SK-N-MC (cell line): Measurements from ENCODE around the gene NDUFS6.

Source experiments
- DNase-seq: peaks from one replicate; pipeline ENCODE4 v3.0.0-alpha.2; 2011; ENCODE audit warnings: low read depth, low spot score
- H3K27ac ChIP-seq: fragments of 200-600 bp; sonication (generic); 2 replicates; pipeline ENCODE4 v1.5.1; 2016; ENCODE audit warnings: mixed run types
- H3K36me3 ChIP-seq: fragments of 200-600 bp; sonication (generic); 2 replicates; pipeline ENCODE4 v1.6.1; 2017; ENCODE audit warnings: antibody characterized with exemption, low read length, mixed read lengths; ENCODE audit not compliant: insufficient read depth
- H3K4me3 ChIP-seq: fragments of 200-600 bp; sonication (generic); 2 replicates; pipeline ENCODE4 v1.5.1; 2016
- H3K9ac ChIP-seq: fragments of 200-600 bp; sonication (generic); 2 replicates; pipeline ENCODE4 v1.8.0; 2017; ENCODE audit warnings: mixed run types, mixed read lengths; ENCODE audit not compliant: insufficient read length
- H3K9me3 ChIP-seq: fragments of 200-600 bp; sonication (generic); 2 replicates; pipeline ENCODE4 v1.6.1; 2017; ENCODE audit warnings: low read depth, mild to moderate bottlenecking, antibody characterized with exemption, low read length, moderate library complexity, mixed read lengths
- EZH2 ChIP-seq: fragments of 200-600 bp; sonication (generic); IDR thresholded peaks from one replicate; pipeline ENCODE4 v1.6.1; 2017; ENCODE audit warnings: antibody characterized with exemption
- FOXP2 ChIP-seq: optimal IDR thresholded peaks from 2 replicates; pipeline ENCODE3; 2011; ENCODE audit warnings: mild to moderate bottlenecking, moderate library complexity; ENCODE audit not compliant: insufficient read depth; ENCODE audit errors: extremely low read length, control extremely low read depth
- POLR2AphosphoS5 ChIP-seq: IDR thresholded peaks from 2 replicates; pipeline ENCODE4 v1.6.1; 2012; ENCODE audit warnings: mild to moderate bottlenecking, low read depth, low read length, borderline replicate concordance

NDUFS6 gene

DNA sequence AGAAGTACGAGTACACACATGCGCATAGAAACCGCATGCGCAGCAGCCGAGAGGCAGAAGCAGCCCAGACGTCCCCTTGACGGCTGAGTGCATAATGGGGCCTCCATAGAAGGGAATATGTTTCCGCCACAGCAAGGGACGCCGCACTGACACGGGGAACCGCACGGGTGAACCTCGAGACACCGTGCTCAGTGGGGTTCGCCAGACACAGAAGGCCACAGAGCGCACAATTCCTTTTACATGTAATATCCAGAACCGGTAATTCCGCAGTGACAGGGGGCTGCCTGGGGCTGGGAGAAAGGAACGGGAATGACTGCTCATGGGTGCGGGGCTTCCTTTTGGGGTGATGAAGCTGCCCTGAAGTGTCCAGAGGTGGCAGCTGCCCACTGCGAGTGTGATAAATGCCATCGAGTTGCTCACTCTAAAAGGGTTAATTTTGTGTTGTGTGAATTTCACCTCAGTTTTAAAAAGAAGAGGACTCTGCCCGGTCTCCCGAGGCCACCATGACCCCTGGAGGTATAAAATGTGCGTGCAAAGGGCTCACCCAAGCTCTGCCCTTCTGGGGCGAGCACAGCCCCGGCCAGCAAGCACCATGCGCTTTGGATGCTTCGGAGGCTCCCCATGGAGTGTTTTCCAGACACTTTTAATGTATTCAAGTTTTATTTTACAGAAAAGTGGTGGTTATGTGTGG, 31.3 kb upstream of the NDUFS6 start:
- Histone ChIP-seq H3K36me3 (no peaks in the 10 kb centered on the region), H3K9me3 (no peaks in the 10 kb centered on the region), H3K9ac (no peak overlapping the region), H3K27ac (no peak overlapping the region), H3K4me3 (no peak overlapping the region)
- no peak for DNase-seq
- TF ChIP-seq FOXP2 (no peak), POLR2AphosphoS5 (no peak), EZH2 (no peak)

DNA sequence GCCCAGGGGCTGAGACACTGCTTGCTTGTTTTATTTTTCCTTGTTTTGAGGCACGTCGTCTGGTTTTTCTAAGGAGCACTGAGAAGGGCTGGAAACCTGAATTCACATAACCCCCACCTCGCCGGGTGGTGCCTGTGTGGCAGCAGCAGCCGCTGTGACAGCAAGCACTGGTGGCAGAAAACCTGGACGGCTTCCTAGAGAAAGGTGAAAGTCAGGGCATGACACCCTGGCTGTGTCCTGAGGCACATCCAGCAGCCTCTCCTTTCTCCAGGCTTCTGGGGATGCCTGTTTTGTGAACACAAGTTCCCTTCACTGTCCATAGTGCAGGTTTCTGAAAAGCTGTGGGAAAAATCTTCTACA, 30.8 kb upstream of the NDUFS6 start:
- Histone ChIP-seq H3K9me3 (no peaks in the 10 kb centered on the region), H3K4me3 (no peak overlapping the region), H3K36me3 (no peaks in the 10 kb centered on the region), H3K27ac (no peak overlapping the region), H3K9ac (no peak overlapping the region)
- no peak for DNase-seq
- TF ChIP-seq FOXP2 (no peak), POLR2AphosphoS5 (no peak), EZH2 (no peak)

DNA sequence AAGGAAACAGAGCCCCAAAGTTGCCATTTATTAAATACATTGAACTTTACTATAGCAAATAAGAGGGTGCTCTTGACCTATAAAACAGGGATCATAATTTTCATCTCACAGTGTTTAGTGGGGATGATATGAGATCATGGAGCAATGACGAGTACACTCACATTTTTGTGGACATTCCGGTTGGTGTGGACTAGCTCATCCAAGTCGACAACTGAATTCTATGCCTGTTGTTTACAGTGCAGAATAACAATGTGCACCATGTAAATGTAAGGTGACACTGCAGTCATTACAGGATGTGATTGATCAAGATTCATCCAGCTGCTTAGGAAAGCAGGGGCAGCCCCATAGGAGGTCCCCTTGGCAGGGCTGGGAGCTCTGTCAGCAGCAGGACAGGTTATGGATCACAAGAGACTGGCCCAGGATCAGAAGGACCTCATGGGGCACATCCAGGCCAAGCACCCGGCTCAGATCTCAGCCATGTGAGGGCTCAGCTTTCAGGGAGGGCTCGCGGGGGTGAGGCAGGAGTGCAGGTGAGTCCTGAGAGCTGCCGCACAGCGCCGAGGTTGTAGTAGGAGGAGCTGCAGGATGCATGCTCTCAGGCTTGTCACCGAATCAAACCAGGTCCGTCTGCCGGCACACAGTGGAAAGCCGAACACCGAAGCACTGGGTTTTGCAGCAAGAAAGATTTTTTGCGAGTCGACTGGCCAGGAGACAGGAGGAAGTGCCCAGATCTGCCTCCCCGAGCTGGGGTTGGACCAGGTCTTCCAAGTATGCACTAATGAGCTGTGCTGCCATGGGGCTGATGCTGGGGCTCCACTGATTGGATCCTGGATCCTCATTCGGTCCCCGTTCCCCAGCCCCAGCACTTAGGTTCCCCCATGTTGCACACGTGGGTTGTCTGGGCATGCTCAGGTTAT, 29.8 kb upstream of the NDUFS6 start:
- Histone ChIP-seq H3K9me3 (no peaks in the 10 kb centered on the region), H3K4me3 (no peak overlapping the region), H3K9ac (no peak overlapping the region), H3K36me3 (no peaks in the 10 kb centered on the region), H3K27ac (no peak overlapping the region)
- DNase-seq = no peak
- TF ChIP-seq FOXP2 (no peak), EZH2 (no peak), POLR2AphosphoS5 (no peak)

DNA sequence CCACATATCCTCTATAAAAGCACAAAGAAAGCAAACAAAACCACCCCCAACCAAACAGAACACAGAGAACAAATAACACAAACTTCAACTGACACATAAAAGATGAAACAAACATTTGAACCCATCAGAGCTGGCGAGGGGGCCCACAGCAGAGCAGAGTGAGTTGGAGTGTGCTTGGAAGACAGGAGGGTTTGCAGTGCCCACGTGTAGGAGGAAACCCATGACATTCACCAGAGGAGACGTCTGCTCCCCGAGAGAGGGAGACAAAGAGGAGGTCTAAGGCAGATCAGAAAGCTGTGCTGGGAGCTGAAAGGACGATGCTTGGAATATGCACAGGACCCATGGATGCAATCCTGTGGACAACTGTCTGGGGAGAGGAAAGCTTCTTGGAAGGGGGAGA, 28.6 kb upstream of the NDUFS6 start:
- Histone ChIP-seq H3K4me3 (no peak overlapping the region), H3K27ac (no peak overlapping the region), H3K9ac (no peak overlapping the region), H3K9me3 (no peaks in the 10 kb centered on the region), H3K36me3 (no peaks in the 10 kb centered on the region)
- no peak for DNase-seq
- TF ChIP-seq EZH2 (no peak), FOXP2 (no peak), POLR2AphosphoS5 (no peak)

DNA sequence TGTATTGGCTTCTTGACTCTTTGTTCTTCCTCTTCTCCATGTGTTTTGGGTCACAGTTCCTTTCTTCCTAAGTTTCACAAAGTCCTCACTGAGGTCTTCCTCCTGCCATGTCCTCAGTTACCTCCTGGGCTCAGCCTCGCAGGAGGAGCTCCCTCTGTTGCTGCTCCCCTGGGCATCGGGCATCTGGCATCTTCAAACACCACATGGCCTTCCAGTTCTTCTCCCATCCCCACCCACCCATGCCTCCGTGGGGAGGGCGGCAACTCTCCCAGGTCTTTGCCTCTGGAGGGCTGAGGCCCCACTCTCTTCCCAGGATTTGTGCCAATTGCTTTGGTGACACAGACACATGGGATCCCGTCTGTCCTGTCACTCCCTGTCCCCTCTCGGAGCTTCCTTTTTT, 24.4 kb upstream of the NDUFS6 start:
- DNase-seq = no peak

DNA sequence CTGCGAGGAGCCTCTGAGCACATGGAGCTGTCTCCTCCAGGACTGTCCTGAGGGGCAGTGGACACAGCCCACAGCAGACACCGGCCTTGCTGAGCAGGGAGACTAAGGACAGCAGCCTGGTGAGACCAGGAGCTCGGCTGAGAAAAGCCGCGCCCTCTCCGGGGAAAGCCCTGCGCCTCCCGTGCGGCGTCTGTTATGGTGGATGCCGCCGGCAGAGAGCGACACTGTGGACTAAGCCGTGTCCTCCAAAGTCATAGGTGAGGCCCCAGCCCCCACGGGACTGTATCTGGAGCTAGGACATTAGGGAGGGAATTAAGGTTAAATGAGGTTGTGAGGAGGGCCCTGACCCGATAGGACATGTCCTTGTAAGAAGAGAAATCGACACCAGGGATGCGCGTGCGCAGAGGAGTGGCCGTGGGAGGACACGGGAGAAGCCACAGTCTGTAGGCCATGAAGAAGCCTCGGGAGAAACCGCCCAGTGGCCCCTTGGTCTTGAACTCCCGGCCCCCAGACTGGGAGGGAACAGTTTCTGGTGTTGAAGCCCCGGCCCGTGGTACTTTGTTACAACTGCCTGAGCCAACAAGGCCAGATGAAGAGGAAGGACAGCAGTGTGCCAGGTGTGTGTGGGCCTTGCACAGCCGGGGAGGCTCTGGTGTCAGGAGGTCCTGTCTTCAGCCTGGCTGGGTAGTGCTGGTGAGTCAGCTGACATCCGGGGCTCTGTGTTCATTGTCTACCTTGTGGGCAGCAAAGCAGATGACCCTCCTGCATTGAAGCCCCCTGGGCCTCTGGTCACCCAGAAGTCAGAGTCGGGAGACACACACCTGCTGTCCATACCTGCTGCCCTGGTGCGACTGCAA, 23.7 kb upstream of the NDUFS6 start:
- no peak for DNase-seq
- Histone ChIP-seq H3K9ac (no peak overlapping the region), H3K4me3 (no peak overlapping the region), H3K27ac (no peak overlapping the region), H3K9me3 (no peaks in the 10 kb centered on the region), H3K36me3 (no peaks in the 10 kb centered on the region)
- TF ChIP-seq FOXP2 (no peak), POLR2AphosphoS5 (no peak), EZH2 (no peak)

More for the DNA sequence above, 24.4 kb upstream of the NDUFS6 start:
- Histone ChIP-seq H3K36me3 (no peaks in the 10 kb centered on the region), H3K9me3 (no peaks in the 10 kb centered on the region), H3K4me3 (no peak overlapping the region), H3K9ac (no peak overlapping the region), H3K27ac (no peak overlapping the region)
- no peak for TF ChIP-seq POLR2AphosphoS5
- no peak for TF ChIP-seq EZH2
- TF ChIP-seq FOXP2 = no peak

DNA sequence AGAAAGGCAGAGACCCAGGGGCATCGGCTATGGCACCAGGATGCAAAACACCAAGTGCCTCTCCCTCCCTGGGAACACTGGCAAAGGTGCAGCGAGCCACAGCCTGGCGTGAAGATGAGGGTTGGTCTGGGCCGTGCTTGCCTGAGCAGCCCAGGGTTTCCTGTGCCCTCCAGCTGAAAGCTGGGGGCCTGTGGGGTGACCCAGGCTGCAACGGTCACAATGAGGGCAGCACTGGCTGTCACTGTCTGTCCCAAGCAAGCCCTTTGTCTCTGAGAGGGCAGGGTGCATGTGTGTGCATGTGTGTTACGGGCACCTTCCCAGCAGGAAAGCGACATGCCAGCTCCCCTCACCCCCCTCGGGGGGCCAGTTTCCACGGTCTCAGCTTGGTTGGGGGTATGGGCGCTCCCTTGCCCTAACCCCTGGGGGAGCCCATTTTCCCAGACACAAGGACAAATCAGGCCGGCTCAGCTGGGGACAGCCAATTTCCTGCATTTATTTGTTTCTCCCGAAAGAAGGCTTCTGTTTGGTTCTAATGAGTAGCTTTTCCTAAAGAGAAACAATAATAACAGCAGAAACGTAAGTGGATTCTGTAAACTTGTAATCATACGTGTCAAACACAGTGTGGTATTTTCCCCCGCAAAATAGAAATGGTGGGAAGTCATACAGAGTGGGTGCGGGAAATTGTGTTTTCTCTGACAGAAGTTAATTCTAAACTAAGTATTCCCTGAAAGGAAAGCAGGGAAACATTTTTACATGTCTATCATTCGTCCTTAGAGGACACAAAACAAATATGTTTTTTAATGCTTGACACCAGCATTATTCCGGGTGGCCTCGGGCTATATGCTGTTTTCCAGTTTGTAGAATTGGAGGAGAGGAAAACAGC, 22.8 kb upstream of the NDUFS6 start:
- no peak for DNase-seq
- TF ChIP-seq EZH2 = no peak
- no peak for TF ChIP-seq FOXP2
- TF ChIP-seq POLR2AphosphoS5 = no peak
- Histone ChIP-seq H3K4me3 (no peak overlapping the region), H3K9ac (no peak overlapping the region), H3K36me3 (no peaks in the 10 kb centered on the region), H3K9me3 (no peaks in the 10 kb centered on the region), H3K27ac (no peak overlapping the region)
